Measurements from ENCODE around the gene ABTB1. TPM values are rescaled to one million over a fixed set of nuclear protein-coding genes. Genes with fewer than 3 reads are reported as not detected.

The ABTB1 gene
- total and polyA plus RNA-seq, 2 of the 13 experiments (the other 11 are each of a cell fraction or from before 2014, with no cell fraction given) = 0.42 to 14.5 TPM

DNA sequence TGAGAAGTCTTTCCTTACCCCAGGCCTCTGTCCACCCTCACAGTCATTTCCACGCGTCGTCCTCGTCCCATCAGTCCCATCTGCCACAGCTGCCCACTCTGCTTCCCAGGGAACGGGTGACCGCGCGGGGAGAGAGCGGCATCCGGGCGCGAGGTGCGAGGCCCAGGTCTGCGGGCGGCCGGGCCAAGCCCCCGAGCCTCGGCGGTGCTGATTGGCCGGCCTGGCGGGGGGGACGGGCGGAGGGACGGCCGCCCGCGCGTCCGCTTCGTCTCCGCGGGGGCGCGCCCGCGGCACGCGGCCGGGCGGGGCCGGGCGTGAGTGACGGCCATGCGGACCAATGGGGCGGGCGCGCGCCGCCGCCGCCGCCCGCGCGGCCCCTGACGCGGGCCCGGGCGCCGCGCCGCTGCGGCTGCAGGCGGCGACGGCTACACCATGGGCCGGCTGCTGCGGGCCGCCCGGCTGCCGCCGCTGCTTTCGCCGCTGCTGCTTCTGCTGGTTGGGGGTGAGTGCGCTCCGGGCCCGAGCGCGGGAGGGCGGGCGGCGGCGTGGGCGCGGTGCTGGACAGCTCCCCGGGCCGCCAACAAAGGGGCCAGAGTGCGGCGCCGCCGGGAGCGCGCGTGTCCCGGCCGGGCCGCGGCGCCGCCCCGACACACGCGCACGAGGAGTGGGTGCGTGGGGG lies 43.8 kb upstream of the ABTB1 start, which contains the start of gene PODXL2 (continued):
- TF ChIP-seq HMG20B (CRISPR knock-in tag; conservative IDR thresholded peaks at IDR 0.05) (no peak), MZF1 (CRISPR knock-in tag; IDR thresholded peaks at IDR 0.05; ENCODE audit: borderline replicate concordance) (no peak), ZNF253 (CRISPR knock-in tag; IDR thresholded peaks at IDR 0.05; ENCODE audit: borderline replicate concordance) (no peak), AFF4 (CRISPR knock-in tag; IDR thresholded peaks at IDR 0.05) (no peak), SNAI1 (CRISPR knock-in tag; IDR thresholded peaks at IDR 0.05; ENCODE audit: borderline replicate concordance) (no peak), TCF7L2 (IDR thresholded peaks at IDR 0.05; ENCODE audit: low read depth, low read length) (no peak), ONECUT2 (CRISPR knock-in tag; IDR thresholded peaks at IDR 0.05) (no peak), KDM6A (CRISPR knock-in tag; IDR thresholded peaks at IDR 0.05; ENCODE audit: low read depth) (no peak), ZNF777 (CRISPR knock-in tag; IDR thresholded peaks at IDR 0.05) (peak; percentile 43; the same call in 1 of the 2 replicates), DDIT3 (CRISPR knock-in tag; IDR thresholded peaks at IDR 0.05) (no peak), NR2F2 (IDR thresholded peaks at IDR 0.05; ENCODE audit: borderline replicate concordance, low read depth) (no peak), ZNF225 (CRISPR knock-in tag; IDR thresholded peaks at IDR 0.05) (0 out of 2 replicates have a peak, but pooled peaks have one; percentile 58), AHR (CRISPR knock-in tag; IDR thresholded peaks at IDR 0.05) (peak; percentile 64; the same call in 1 of the 2 replicates), SIX1 (CRISPR knock-in tag; IDR thresholded peaks at IDR 0.05; ENCODE audit: borderline replicate concordance) (no peak), PLRG1 (conservative IDR thresholded peaks at IDR 0.05) (no peak), ZFP36L1 (CRISPR knock-in tag; IDR thresholded peaks at IDR 0.05) (0 out of 2 replicates have a peak, but pooled peaks have one; percentile 43)
- TF ChIP-seq, protein P1, sequence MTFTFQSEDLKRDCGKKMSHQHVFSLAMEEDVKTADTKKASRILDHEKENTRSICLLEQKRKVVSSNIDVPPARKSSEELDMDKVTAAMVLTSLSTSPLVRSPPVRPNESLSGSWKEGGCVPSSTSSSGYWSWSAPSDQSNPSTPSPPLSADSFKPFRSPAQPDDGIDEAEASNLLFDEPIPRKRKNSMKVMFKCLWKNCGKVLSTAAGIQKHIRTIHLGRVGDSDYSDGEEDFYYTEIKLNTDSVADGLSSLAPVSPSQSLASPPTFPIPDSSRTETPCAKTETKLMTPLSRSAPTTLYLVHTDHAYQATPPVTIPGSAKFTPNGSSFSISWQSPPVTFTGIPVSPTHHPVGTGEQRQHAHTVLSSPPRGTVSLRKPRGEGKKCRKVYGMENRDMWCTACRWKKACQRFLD (CRISPR knock-in tag; IDR thresholded peaks at IDR 0.05; ENCODE audit: borderline replicate concordance) = peak; percentile 72; the same call in 1 of the 2 replicates
- TF ChIP-seq, protein P2, sequence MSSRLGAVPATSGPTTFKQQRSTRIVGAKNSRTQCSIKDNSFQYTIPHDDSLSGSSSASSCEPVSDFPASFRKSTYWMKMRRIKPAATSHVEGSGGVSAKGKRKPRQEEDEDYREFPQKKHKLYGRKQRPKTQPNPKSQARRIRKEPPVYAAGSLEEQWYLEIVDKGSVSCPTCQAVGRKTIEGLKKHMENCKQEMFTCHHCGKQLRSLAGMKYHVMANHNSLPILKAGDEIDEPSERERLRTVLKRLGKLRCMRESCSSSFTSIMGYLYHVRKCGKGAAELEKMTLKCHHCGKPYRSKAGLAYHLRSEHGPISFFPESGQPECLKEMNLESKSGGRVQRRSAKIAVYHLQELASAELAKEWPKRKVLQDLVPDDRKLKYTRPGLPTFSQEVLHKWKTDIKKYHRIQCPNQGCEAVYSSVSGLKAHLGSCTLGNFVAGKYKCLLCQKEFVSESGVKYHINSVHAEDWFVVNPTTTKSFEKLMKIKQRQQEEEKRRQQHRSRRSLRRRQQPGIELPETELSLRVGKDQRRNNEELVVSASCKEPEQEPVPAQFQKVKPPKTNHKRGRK (CRISPR knock-in tag; IDR thresholded peaks at IDR 0.05) = no peak
- TF ChIP-seq, protein P3, sequence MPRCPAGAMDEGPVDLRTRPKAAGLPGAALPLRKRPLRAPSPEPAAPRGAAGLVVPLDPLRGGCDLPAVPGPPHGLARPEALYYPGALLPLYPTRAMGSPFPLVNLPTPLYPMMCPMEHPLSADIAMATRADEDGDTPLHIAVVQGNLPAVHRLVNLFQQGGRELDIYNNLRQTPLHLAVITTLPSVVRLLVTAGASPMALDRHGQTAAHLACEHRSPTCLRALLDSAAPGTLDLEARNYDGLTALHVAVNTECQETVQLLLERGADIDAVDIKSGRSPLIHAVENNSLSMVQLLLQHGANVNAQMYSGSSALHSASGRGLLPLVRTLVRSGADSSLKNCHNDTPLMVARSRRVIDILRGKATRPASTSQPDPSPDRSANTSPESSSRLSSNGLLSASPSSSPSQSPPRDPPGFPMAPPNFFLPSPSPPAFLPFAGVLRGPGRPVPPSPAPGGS (CRISPR knock-in tag; IDR thresholded peaks at IDR 0.05) = 0 out of 2 replicates have a peak, but pooled peaks have one; percentile 56

All from HepG2 (cell line).